T-helper 2 cell (primary cell): ENCODE measurements around the gene AGAP3.

ENCODE experiments used
- DNase-seq, 5 experiments: peaks; one replicate each; pipeline versions ENCODE4 v3.0.0 to v3.0.0-alpha.2; 2012 to 2022

Gene AGAP3

GRCh38 chr7:151110236-151110940 lies 24.1 kb downstream of the AGAP3 start:
- DNase-seq: no peak

- DNase-seq: peak; percentile 41 to 65 (median 62)
Measured at GRCh38 chr7:151110941-151111645, 24.8 kb downstream of the AGAP3 start.

GRCh38 chr7:151113344-151114150 lies 27.3 kb downstream of the AGAP3 start:
- DNase-seq: no peak

GRCh38 chr7:151114151-151115090 lies 28.1 kb downstream of the AGAP3 start:
- no peak for DNase-seq

GRCh38 chr7:151115121-151115835 lies 29.0 kb downstream of the AGAP3 start:
- DNase-seq: peak in 3 of 5 experiments; percentile 11 to 59 (median 24)

DNA sequence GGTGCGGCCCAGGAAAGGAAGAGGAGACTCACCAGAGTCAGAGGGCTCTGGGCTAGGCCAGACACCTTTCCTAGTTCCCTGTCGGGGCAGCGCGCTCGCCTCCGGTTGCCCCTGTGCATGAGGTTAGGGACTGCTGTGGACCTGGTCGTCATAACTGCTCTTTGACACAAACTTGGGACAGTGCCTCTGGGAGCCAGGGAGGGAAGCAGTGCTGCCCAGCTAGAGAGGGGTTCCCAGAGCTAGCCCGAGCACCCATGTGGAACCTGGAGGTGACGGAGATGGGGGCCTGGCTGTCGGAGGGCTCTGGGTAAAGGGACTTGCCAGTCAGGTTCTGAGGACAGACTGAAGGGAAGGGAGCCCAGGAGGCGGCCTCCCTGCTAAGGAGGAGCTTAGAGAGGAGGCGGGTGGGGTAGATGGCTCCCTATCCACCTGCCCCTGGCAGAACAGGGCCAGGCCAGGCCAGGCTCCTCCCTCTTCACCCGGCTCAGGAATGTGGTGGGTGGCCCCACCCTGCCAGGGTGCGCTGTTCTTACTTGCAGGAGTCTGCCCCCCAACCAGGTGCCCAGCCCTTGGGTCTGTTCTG lies 29.7 kb downstream of the AGAP3 start:
- DNase-seq: no peak

DNA sequence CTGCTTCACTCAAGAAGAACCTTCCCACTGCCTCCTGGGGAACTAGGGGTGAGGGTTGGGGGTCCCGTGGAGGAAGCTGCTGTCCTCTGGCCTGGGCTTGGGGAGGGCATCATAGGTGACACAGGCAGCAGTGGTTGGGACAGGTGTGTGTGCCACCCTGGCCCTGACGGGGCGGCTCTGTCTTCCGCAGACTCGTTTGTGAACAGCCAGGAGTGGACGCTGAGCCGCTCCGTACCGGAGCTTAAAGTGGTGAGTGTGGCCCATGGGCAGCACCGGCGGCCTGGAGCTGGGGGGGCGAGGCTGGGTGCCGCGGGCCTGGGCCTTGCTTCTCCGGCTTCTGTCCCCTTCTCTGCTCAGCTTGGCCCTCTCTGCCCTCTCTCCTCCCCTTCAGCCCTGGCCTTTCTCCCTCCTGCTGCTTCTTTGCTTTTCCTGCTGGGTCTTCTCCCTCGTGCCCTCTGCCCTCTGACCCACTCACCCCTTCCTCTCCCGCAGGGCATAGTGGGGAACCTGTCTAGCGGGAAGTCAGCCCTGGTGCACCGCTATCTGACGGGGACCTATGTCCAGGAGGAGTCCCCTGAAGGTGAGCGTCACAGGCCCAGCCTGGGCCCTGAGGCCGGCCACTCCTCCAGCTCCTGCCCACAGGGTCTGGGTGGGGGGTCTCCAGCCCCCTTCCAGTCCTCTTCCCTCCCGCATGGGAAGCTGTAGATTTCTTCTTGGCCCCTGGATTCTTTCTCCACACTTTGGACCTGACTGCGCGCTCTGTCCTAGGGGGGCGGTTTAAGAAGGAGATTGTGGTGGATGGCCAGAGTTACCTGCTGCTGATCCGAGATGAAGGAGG lies 30.5 kb downstream of the AGAP3 start:
- DNase-seq: no peak

- peak in 4 of 5 experiments; percentile 10 to 86 (median 40) for DNase-seq
Measured at GRCh38 chr7:151117565-151117964, 31.3 kb downstream of the AGAP3 start.

- DNase-seq: no peak
Measured at GRCh38 chr7:151118108-151119054, 32.1 kb downstream of the AGAP3 start.

DNA sequence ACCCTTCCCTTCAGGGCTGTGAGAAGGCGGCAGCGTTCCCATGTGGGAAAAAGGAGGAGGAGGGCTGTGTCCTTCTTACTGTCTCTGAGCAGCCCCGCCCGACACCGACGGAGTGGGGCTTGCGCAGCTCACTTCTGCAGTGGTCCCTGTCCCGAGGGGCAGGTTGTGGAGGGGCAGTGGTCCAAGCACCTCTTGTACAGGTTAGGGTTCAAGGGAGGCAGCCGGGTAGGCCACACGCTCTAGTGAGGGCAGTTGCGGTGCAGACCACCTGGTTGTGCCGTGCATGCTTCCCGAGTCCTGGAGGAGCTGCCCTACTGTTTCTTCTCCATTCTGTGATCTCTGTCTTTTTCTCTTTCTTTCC lies 32.8 kb downstream of the AGAP3 start:
- no peak for DNase-seq

DNA sequence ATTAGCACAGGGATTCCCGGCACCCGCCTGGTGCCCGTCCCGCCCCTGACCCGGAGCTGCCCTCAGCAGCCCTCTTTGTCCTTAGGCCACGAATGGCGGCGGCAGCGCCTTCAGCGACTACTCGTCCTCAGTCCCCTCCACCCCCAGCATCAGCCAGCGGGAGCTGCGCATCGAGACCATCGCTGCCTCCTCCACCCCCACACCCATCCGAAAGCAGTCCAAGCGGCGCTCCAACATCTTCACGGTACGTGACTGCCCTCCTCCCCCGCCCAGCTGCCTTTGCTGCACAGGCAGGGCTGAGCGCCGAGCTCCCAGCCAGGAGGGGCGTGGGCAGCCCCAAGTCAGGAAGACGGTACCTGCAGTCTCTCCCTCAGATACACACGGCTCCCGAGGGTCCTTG lies 33.6 kb downstream of the AGAP3 start:
- DNase-seq: no peak

- no peak for DNase-seq
Measured at GRCh38 chr7:151120896-151121295, 34.6 kb downstream of the AGAP3 start.

GRCh38 chr7:151121380-151122170 lies 35.3 kb downstream of the AGAP3 start:
- DNase-seq: no peak

DNA sequence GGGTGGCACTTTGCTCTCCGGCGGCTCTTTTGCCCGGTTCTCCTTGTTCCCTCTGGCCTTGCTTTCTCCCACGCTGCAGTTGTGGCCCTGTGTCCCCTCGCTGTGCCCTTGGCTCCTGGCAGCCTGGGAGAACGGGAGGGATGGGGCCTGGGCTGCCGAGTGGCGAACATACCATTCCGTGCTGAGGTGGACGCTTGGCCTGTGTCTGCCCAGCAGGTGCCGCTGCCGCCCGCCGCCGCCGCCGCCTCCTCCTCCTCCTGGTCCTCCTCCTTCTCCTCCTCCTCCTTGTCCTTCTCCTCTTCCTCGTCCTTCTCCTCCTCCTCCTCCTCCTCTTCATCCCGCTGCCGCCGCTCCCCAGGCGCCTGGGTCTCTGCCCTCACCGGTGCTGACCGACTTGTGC lies 36.0 kb downstream of the AGAP3 start:
- DNase-seq: no peak

DNA sequence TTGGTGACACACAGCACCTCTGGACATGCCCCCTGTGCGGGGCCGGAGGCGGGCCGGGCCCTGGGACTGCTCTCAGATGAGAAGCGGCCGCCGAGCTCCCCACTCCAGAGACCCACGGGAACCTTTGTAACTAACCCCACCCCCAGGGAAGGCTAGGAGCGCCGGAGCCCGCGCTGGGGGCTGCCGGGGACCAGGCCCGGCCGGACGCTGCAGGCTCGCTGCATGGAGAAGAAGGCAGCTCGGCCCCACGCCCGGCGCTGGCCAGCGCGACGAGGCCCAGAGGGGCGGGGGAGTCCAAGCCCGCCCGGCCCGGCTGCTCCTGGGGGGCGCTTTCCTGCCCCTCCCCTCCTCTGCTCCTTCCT lies 36.5 kb downstream of the AGAP3 start:
- no peak for DNase-seq

DNA sequence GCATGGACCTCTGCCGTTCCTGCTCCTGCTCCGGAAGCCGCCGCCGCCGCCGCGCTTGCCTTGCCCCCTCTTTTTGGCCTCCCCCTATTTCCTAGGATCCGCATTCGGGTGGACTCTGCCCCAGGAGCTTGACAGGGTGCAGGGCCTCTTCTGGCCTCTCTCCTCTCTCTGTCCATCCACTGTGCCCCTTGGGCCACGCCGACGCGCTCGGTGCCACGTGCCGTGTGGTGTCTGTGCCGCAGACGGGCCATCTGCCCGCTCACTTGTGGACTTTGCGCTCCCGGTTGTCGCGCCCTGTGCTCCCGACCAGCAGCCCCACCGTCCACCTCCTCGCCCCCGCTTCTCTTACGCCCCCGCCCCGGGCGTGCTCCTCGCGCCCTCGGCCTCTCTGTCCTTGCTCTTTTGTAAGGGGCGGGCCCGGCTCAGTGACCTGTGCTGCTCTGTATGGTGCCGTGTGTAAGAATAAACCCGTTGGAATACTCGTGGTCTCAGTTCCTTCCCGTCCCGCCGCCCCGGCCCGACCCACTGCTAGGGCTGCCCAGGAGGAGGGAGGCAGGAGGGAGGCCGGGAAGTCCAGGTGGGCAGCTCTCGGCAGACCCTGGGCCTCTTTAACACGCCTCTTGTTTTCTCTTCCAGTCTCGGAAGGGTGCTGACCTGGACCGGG lies 37.0 kb downstream of the AGAP3 start:
- no peak for DNase-seq

- DNase-seq: peak; percentile 62 to 76 (median 66)
Measured at GRCh38 chr7:151123822-151124464, 37.7 kb downstream of the AGAP3 start.
